Measurements from ENCODE around the gene BMPER.
A peak's percentile ranks its signal among the peaks of the same experiment; 100 is the strongest.

Gene BMPER

DNA sequence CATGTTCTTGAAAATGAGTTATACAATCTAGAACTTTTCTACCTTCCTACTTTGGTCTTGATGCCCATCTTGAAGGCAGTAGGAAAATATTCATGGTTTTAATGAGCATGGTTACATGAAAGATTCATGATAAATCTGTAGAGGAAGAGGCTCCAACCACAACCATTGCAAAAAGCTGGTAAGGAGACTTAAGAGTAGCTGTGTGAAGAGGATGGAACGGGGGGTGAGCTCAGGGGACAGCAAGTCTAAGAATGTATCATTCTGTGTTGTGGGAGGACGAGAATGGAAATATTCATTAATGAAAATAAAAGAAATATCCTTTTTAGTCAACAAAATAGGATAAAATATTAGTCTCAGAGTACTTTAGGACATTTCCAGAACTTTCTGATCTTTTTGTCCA, 81.1 kb downstream of the BMPER start:
- DNase-seq (ENCODE audit: low read depth) = no peak
- no peak overlapping the region for H3K4me3 ChIP-seq (ENCODE audit: low read length)
- TF ChIP-seq, protein P1, sequence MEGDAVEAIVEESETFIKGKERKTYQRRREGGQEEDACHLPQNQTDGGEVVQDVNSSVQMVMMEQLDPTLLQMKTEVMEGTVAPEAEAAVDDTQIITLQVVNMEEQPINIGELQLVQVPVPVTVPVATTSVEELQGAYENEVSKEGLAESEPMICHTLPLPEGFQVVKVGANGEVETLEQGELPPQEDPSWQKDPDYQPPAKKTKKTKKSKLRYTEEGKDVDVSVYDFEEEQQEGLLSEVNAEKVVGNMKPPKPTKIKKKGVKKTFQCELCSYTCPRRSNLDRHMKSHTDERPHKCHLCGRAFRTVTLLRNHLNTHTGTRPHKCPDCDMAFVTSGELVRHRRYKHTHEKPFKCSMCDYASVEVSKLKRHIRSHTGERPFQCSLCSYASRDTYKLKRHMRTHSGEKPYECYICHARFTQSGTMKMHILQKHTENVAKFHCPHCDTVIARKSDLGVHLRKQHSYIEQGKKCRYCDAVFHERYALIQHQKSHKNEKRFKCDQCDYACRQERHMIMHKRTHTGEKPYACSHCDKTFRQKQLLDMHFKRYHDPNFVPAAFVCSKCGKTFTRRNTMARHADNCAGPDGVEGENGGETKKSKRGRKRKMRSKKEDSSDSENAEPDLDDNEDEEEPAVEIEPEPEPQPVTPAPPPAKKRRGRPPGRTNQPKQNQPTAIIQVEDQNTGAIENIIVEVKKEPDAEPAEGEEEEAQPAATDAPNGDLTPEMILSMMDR (IDR thresholded peaks at IDR 0.05; ENCODE audit: insufficient read depth, low read depth, low read length, missing control alignments) = no peak

DNA sequence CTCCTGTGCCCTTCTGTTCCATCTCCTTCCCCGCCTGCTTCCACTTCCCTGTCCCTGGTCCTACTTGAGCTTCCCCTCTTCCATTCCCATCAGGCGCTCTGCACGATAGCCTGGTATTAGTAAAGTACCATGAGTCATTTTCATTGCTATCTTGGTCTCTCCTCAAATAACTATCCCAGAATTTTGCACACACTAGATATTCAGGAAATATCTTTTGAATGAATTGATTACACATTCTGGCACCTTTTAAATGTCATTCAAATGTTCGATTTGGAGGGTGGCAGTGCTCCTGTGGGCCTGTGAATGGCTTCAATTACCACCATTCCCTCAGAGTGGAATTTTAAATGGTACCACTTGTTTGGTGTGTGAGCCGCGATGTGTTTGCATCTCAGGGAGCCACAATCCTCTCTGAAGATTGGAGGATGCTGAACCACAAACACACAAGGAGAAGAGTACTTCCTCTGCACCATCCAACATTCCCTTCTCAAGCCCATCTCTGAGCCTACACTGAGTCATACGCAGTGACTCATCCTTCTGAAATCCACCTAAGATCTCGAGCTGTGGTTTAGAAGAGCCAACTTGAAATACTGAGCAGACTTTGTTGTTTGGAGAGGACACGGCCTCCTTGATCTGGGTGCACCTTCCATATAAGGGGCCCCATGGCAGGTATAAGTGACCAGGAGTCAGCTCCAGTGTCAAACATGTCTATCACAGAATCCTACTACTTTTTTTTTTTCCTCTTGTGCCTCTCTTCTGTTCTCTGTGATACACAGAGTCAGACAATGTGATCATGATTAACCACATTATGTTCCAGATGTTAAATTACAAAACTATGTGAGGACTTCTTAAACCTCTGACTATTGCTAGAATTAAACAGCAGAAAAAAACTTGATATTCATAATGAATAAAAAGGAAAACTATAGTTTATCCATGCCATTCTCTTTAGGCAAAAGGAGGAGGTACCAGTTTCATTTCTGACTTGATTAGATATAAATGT, 81.9 kb downstream of the BMPER start:
- TF ChIP-seq, protein P1 (IDR thresholded peaks at IDR 0.05; ENCODE audit: insufficient read depth, low read depth, low read length, missing control alignments) = no peak
- DNase-seq (ENCODE audit: low read depth) = peak; percentile 95
- no peak overlapping the region for H3K4me3 ChIP-seq (ENCODE audit: low read length)

DNA sequence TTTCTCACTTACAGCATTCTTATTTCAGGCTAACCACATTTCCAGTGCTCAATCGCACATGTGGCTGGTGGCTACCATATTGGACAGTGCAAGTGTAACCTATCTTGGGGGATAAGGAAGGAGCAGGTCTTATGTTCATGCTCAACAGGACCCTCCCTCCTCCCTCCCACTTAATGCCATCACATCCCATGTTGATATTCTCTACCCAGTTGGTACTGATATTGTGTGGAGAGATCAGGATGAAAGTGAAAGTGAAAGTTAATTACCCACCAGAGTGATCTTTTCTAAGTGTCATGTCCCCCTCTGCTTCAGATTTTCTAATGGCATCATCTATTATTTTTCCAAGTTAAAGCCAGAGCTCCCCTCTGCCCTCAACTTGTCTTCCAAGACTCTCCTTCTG, 91.6 kb downstream of the BMPER start:
- no peak overlapping the region for H3K4me3 ChIP-seq (ENCODE audit: low read length)
- TF ChIP-seq, protein P1 (IDR thresholded peaks at IDR 0.05; ENCODE audit: insufficient read depth, low read depth, low read length, missing control alignments) = no peak
- DNase-seq (ENCODE audit: low read depth) = no peak

DNA sequence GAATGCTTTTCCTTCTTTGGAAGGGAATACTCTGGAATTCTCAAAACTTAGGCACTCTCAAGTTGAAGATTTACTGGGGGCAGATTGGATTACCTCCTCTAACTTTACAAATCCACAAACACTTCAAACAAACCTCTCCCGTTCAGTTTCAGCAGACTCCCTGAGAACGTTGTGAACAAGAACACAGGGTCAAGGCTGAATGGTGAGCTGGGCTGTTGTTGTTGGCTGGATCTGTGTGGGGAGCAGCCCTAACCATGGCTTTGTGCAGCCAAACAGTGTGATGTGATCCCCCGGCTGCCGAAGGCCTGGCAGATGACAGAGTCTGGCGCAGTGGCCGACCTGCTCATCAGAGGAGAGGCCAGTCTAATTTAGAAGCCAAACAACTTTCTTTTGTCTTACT, 93.1 kb downstream of the BMPER start:
- DNase-seq (ENCODE audit: low read depth) = no peak
- no peak overlapping the region for H3K4me3 ChIP-seq (ENCODE audit: low read length)
- TF ChIP-seq, protein P1 (IDR thresholded peaks at IDR 0.05; ENCODE audit: insufficient read depth, low read depth, low read length, missing control alignments) = no peak

DNA sequence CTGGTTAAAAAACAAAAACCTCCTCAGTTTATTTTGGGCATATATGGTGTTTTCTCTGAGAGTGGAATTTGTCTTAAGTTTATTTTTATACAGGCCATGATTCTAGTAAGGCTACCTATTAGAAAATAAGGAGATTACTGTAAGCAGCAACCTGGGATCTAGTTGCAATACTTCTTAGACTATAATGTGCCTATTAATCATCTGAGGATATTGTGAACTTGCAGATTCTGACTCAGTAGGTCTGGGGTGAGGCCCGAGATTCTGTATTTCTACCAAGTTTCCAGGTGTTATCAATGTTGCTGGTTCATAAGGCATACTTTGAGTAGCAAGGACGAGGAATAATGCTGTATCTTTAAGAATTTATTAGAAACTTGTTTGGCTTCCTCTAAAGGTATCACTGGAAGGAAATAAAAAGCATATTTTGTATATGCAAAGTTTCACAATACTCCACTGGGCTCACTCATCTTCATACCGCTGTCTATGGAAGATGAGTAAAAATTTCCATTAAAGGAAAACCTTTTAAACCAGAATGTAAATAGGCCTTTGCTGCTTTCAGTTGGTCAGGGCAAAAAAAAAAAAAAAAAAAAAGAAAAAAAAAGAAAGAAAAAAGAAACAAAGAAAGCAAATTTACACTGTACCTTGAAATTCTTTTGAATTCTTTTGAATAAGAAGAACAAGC, 105.8 kb downstream of the BMPER start:
- no peak overlapping the region for H3K4me3 ChIP-seq (ENCODE audit: low read length)
- peak; percentile 28 for DNase-seq (ENCODE audit: low read depth)

DNA sequence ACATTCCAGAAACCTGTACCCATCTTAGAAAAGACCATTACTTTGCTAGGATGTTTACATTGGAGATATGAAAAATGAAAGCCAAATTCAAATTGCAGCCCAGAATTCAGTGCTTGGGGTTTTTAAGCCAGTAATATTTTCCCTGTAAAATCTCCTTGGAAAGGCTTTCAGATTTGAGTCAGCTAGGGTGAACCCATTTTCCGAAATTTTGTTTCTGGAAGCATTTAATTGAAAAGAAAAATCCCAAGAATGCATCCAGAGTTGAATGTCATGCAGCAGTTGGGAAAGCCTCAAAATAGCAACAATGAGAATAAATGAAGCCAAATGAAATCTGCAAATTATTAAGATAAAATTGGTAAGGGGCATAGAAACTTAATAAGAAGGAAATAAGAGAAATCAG, 106.4 kb downstream of the BMPER start:
- TF ChIP-seq, protein P1 (IDR thresholded peaks at IDR 0.05; ENCODE audit: insufficient read depth, low read depth, low read length, missing control alignments) = no peak
- no peak for DNase-seq (ENCODE audit: low read depth)

More for the DNA sequence above, 105.8 kb downstream of the BMPER start:
- TF ChIP-seq, protein P1 (IDR thresholded peaks at IDR 0.05; ENCODE audit: insufficient read depth, low read depth, low read length, missing control alignments) = no peak

More for the DNA sequence above, 106.4 kb downstream of the BMPER start:
- no peak overlapping the region for H3K4me3 ChIP-seq (ENCODE audit: low read length)
